HFF-Myc (cell line): ENCODE data around the gene COL19A1.

ENCODE experiments used
- DNase-seq: peaks from one replicate; pipeline ENCODE4 v3.0.0-alpha.2; 2011; ENCODE audit warnings: low read depth; ENCODE audit errors: extremely low read depth
- H3K4me3 ChIP-seq: replicated peaks from 2 replicates; pipeline ENCODE4 v1.5.1; 2011; ENCODE audit warnings: low read depth, mild to moderate bottlenecking, control low read depth, low read length
- TF ChIP-seq, protein P1 (sequence below): IDR thresholded peaks from 2 replicates; pipeline ENCODE4 v1.5.1; 2012; ENCODE audit warnings: mild to moderate bottlenecking, low read depth, low read length, control low read depth; ENCODE audit errors: missing control alignments

The COL19A1 gene

DNA sequence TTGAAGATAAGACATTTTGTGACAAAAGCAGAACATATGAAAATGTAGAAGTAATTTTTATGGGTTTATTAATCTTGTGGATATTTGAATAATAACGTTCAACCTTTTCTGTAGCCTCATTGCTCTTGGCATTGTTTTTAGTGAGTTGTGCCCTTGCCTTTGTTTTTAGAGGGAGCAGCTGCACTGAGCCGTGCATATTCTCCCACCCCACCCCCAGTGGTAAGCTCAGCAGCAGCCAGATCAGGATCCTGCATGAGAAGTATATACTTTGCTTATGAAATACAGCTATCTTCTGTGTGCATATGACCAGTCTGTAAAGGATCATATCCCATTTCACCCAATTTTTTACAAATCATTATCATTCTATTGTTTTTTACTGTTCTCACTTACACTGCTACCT, 252.3 kb downstream of the COL19A1 start:
- TF ChIP-seq, protein P1, sequence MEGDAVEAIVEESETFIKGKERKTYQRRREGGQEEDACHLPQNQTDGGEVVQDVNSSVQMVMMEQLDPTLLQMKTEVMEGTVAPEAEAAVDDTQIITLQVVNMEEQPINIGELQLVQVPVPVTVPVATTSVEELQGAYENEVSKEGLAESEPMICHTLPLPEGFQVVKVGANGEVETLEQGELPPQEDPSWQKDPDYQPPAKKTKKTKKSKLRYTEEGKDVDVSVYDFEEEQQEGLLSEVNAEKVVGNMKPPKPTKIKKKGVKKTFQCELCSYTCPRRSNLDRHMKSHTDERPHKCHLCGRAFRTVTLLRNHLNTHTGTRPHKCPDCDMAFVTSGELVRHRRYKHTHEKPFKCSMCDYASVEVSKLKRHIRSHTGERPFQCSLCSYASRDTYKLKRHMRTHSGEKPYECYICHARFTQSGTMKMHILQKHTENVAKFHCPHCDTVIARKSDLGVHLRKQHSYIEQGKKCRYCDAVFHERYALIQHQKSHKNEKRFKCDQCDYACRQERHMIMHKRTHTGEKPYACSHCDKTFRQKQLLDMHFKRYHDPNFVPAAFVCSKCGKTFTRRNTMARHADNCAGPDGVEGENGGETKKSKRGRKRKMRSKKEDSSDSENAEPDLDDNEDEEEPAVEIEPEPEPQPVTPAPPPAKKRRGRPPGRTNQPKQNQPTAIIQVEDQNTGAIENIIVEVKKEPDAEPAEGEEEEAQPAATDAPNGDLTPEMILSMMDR = no peak
- no peak overlapping the region for H3K4me3 ChIP-seq
- no peak for DNase-seq

DNA sequence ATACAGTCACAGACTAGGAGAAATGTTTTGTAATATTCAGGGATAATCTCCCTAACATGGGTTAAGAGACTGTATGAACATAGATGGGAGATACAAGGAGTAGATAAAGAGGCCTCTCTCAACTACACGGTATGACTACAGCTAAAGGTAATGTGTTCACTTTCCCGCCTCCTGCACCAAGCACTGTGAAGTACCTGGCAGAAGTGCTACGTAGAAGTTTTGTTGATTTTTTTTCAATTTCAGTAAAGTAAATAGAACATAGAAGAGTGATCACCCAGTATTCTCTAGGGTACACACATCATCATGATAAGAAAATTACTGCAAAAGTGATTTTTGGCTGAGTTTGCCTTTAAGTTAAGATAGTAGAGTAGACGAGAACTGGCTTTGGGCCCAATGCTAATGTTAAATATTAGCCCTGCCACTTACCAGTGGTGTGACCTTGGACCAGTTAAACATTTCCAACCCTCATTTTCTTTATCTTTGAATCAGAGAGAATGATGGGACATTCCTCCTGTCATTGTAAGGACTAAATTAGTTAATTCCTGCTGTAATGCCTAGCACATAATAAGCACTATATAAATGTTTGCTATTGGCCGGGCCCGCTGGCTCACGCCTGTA, 253.0 kb downstream of the COL19A1 start:
- no peak overlapping the region for H3K4me3 ChIP-seq
- DNase-seq = no peak
- TF ChIP-seq, protein P1 = no peak

DNA sequence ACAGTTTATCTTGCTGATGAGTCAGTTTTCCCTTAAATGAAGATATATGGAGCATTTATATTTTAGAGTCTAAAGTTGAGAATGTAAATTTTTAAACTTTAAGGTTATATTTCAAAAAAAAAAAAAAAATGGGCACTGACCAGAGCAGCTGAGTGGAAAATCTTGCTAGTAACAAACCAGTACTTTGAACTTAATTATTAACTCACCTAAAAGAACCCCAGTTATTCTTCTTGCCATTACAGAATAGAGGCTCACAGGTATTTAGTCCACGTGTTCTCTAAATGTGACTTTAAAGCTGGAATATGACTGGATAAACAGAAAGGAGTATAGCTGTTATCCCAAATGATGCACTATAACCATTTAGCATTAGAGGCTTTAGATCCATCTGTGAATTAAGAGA, 258.1 kb downstream of the COL19A1 start:
- TF ChIP-seq, protein P1 = no peak
- H3K4me3 ChIP-seq = no peak overlapping the region
- no peak for DNase-seq

DNA sequence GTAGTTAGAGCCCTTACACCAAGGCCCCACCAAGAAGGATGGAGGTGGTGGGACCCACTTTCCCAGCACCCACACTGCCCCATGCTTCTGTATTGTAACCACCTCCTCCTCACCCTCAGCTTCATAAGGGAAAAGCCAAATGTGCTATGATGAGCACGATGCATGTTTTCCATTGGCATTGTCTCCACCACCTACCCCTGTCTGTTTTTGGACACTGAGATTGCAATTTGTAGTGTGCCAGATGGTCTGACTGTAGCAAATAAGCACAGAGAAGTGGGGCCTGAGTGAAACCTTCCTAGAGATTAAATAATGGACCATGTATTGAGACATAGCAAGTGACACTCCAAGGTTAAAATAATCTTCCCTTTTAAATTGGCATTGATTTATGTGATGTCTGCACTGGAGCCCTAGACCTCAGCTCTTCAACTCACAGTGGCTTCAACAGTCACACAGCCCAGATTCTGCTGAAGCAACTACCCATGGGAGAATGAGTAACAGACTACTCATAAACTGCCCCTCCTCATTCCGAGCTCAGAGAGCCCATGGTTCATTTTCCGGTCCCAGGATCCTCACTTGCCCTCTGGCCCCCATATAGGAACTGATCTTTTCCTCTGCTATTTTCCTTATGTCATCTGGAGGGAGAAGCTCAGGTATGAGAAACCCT, 258.7 kb downstream of the COL19A1 start:
- TF ChIP-seq, protein P1 = no peak
- DNase-seq = no peak
- H3K4me3 ChIP-seq = no peak overlapping the region

DNA sequence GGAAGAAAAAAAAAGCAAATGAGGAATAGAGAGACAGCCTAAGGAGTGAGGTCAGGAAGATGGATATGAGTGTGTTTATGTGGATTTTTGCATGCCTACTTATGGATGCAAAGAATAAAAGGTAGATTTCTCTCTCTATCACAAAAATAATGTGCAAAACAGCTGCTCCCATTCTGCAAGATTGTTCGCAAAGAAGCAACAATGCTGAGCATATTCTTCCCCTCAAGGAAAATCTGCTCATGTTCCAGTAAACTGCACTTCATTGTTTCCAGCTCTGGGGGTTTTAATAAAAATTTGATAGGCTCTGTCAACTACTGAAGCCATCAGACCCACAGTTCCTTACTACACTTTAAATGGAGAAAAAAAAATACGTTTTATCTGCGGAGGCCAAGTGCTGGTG, 259.2 kb downstream of the COL19A1 start:
- no peak for DNase-seq
- H3K4me3 ChIP-seq = no peak overlapping the region
- TF ChIP-seq, protein P1 = no peak

DNA sequence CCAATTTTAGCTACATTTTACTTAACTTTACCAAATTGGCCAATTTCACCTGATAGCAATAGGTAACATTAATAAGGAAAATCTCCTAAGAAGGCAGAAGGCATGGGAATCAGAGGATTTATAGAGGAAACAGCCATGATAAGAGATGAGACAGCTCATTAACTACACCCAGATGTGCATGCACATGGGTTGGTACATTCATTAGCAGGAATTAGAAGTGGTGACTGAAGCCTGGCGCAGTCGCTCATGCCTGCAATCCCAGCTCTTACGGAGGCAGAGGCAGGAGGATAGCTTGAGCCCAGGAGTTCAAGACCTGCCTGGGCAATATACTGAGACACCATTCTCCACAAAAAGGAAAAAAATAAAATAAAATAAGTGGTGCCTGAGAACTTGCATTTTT, 263.0 kb downstream of the COL19A1 start:
- H3K4me3 ChIP-seq = no peak overlapping the region
- TF ChIP-seq, protein P1 = no peak
- DNase-seq = no peak
